Measurements from ENCODE around the gene TMEM178B. TPM values are rescaled to one million over a fixed set of nuclear protein-coding genes. Genes with fewer than 3 reads are reported as not detected.

The TMEM178B gene
- total and polyA plus RNA-seq, 7 donors, result 0.13 to 4.8 (median 1.6) TPM

- Histone ChIP-seq H3K9me3 (no peaks in the 10 kb centered on the region), H3K4me1 (no peaks in the 10 kb centered on the region), H3K27ac (no peak overlapping the region), H3K4me3 (no peak overlapping the region), H3K36me3 (ENCODE audit: insufficient read depth in 1 of 2, low read depth in 1 of 2) (no peaks in the 10 kb centered on the region), H3K27me3 (ENCODE audit: insufficient read depth in 3 of 3, low read length in 2 of 3) (no peaks in the 10 kb centered on the region)
- DNase-seq (no peak), ATAC-seq (no peak)
- 82 to 96% (median 83%) methylated on average over 4 of the region's 4 CpGs for WGBS, 3 donors
- no peak for TF ChIP-seq CTCF (IDR thresholded peaks at IDR 0.05)
- intact Hi-C loops (cut with DNase I), result no loop called here
These were observed 197.6 kb downstream of the TMEM178B start for GRCh38 chr7:141271451-141271850.

- H3K9me3 ChIP-seq, result no peaks in the 10 kb centered on the region
- H3K36me3 ChIP-seq (ENCODE audit: insufficient read depth in 1 of 2, low read depth in 1 of 2), result no peaks in the 10 kb centered on the region
- WGBS, 3 donors, result 63 to 70% (median 63%) methylated on average over 2 of the region's 2 CpGs
- no peak overlapping the region for H3K4me3 ChIP-seq
- no peaks in the 10 kb centered on the region for H3K4me1 ChIP-seq
- intact Hi-C loops (cut with DNase I), result no loop called here
- ATAC-seq, result no peak
- no peak for TF ChIP-seq CTCF (IDR thresholded peaks at IDR 0.05)
- no peak overlapping the region for H3K27ac ChIP-seq
- DNase-seq, result no peak
- no peaks in the 10 kb centered on the region for H3K27me3 ChIP-seq (ENCODE audit: insufficient read depth in 3 of 3, low read length in 2 of 3)
These were observed 198.6 kb downstream of the TMEM178B start for GRCh38 chr7:141272417-141272816.

- ATAC-seq, result no peak
- H3K27ac ChIP-seq, result no peak overlapping the region
- intact Hi-C loops (cut with DNase I), result no loop called here
- H3K36me3 ChIP-seq (ENCODE audit: insufficient read depth in 1 of 2, low read depth in 1 of 2), result no peaks in the 10 kb centered on the region
- DNase-seq, result no peak
- 49 to 59% (median 53%) methylated on average over 2 of the region's 2 CpGs for WGBS, 3 donors
- no peak for TF ChIP-seq CTCF (IDR thresholded peaks at IDR 0.05)
- H3K9me3 ChIP-seq, result no peaks in the 10 kb centered on the region
- H3K4me3 ChIP-seq, result no peak overlapping the region
- no peaks in the 10 kb centered on the region for H3K27me3 ChIP-seq (ENCODE audit: insufficient read depth in 3 of 3, low read length in 2 of 3)
- H3K4me1 ChIP-seq, result no peaks in the 10 kb centered on the region
These were observed 201.5 kb downstream of the TMEM178B start for GRCh38 chr7:141275350-141275749.

GRCh38 chr7:141276031-141276430 is 202.2 kb downstream of the TMEM178B start:
- 65 to 83% (median 77%) methylated on average over 4 of the region's 4 CpGs for WGBS, 3 donors
- H3K36me3 ChIP-seq (ENCODE audit: insufficient read depth in 1 of 2, low read depth in 1 of 2), result no peaks in the 10 kb centered on the region
- H3K27ac ChIP-seq, result no peak overlapping the region
- no peaks in the 10 kb centered on the region for H3K4me1 ChIP-seq
- intact Hi-C loops (cut with DNase I), result no loop called here
- ATAC-seq (peak in 1 of 4 donors; percentile 54), DNase-seq (no peak)
- no peak for TF ChIP-seq CTCF (IDR thresholded peaks at IDR 0.05)
- no peaks in the 10 kb centered on the region for H3K27me3 ChIP-seq (ENCODE audit: insufficient read depth in 3 of 3, low read length in 2 of 3)
- H3K9me3 ChIP-seq, result no peaks in the 10 kb centered on the region
- no peak overlapping the region for H3K4me3 ChIP-seq

GRCh38 chr7:141280100-141280499 is 206.2 kb downstream of the TMEM178B start:
- H3K27ac ChIP-seq, result no peak overlapping the region
- H3K27me3 ChIP-seq (ENCODE audit: insufficient read depth in 3 of 3, low read length in 2 of 3), result no peaks in the 10 kb centered on the region
- H3K4me3 ChIP-seq, result no peak overlapping the region
- intact Hi-C loops (cut with DNase I), result no loop called here
- DNase-seq, result no peak
- TF ChIP-seq CTCF (IDR thresholded peaks at IDR 0.05), result no peak
- H3K9me3 ChIP-seq, result no peaks in the 10 kb centered on the region
- H3K36me3 ChIP-seq (ENCODE audit: insufficient read depth in 1 of 2, low read depth in 1 of 2), result no peaks in the 10 kb centered on the region
- no peak for ATAC-seq
- no peaks in the 10 kb centered on the region for H3K4me1 ChIP-seq
- WGBS, 3 donors, result 57 to 70% (median 69%) methylated on average over 3 of the region's 3 CpGs

Measured in psoas muscle (tissue), 8 donors.